MM.1S (cell line): ENCODE results near the gene HOXD11.

Source experiments
- CTCF ChIP-seq: fragments of 300-600 bp; sonication (generic); IDR thresholded peaks from 2 replicates; pipeline ENCODE4 v1.5.1; 2016; ENCODE audit warnings: antibody characterized with exemption, low read length, mixed read lengths
- EZH2 ChIP-seq: fragments of 300-600 bp; sonication (generic); optimal IDR thresholded peaks from 2 replicates; pipeline ENCODE3; 2017; ENCODE audit warnings: low read depth, mild to moderate bottlenecking, antibody characterized with exemption, low read length, mixed read lengths

- TF ChIP-seq CTCF (no peak), EZH2 (no peak)
These were observed 10.8 kb downstream of the HOXD11 start for GRCh38 chr2:176117823-176118371.
